Measurements from ENCODE around the gene NDUFA13.

NDUFA13 gene

GRCh38 chr19:19549804-19550464 is 33.9 kb downstream of the NDUFA13 start:
- Histone ChIP-seq H3K9ac (ENCODE audit: low read length) (no peak overlapping the region), H3K9me3 (ENCODE audit: insufficient read depth, low read length) (no peaks in the 10 kb centered on the region), H2AFZ (ENCODE audit: low read depth, low read length, severe bottlenecking) (no peak overlapping the region), H3K9me2 (replicated peaks; ENCODE audit: insufficient read depth, low read length) (no peaks in the 10 kb centered on the region), H3K27ac (ENCODE audit: low read depth, low read length) (no peak overlapping the region), H3F3A (ENCODE audit: insufficient read depth) (no peaks in the 10 kb centered on the region), H3K27me3 (ENCODE audit: low read length) (no peaks in the 10 kb centered on the region), H3K36me3 (ENCODE audit: low read length) (no peaks in the 10 kb centered on the region), H3K79me2 (ENCODE audit: insufficient read depth, low read length) (no peaks in the 10 kb centered on the region), H4K20me1 (ENCODE audit: low read depth, low read length) (no peaks in the 10 kb centered on the region), H3K4me3 (ENCODE audit: insufficient read depth, low read length, poor library complexity, severe bottlenecking) (no peak overlapping the region), H3K4me2 (ENCODE audit: low read depth, low read length, poor library complexity, severe bottlenecking) (no peak overlapping the region)
- TF ChIP-seq EZH2phosphoT487 (conservative IDR thresholded peaks at IDR 0.05; ENCODE audit: low read length), result no peak
- TF ChIP-seq CTCF (IDR thresholded peaks at IDR 0.05; ENCODE audit: insufficient read depth, low read length, poor library complexity, severe bottlenecking), result no peak

- Histone ChIP-seq H3F3A (ENCODE audit: insufficient read depth) (no peaks in the 10 kb centered on the region), H3K4me3 (ENCODE audit: insufficient read depth, low read length, poor library complexity, severe bottlenecking) (no peak overlapping the region), H3K9me2 (replicated peaks; ENCODE audit: insufficient read depth, low read length) (no peaks in the 10 kb centered on the region), H3K79me2 (ENCODE audit: insufficient read depth, low read length) (no peaks in the 10 kb centered on the region), H3K27me3 (ENCODE audit: low read length) (no peaks in the 10 kb centered on the region), H4K20me1 (ENCODE audit: low read depth, low read length) (no peaks in the 10 kb centered on the region), H3K9ac (ENCODE audit: low read length) (no peak overlapping the region), H3K27ac (ENCODE audit: low read depth, low read length) (no peak overlapping the region), H3K9me3 (ENCODE audit: insufficient read depth, low read length) (no peaks in the 10 kb centered on the region), H2AFZ (ENCODE audit: low read depth, low read length, severe bottlenecking) (no peak overlapping the region), H3K4me2 (ENCODE audit: low read depth, low read length, poor library complexity, severe bottlenecking) (no peak overlapping the region), H3K36me3 (ENCODE audit: low read length) (no peaks in the 10 kb centered on the region)
- TF ChIP-seq CTCF (IDR thresholded peaks at IDR 0.05; ENCODE audit: insufficient read depth, low read length, poor library complexity, severe bottlenecking), result no peak
- TF ChIP-seq EZH2phosphoT487 (conservative IDR thresholded peaks at IDR 0.05; ENCODE audit: low read length), result no peak
These were observed 34.5 kb downstream of the NDUFA13 start for GRCh38 chr19:19550485-19550929.

- no peaks in the 10 kb centered on the region for H3K9me3 ChIP-seq (ENCODE audit: insufficient read depth, low read length)
- no peak overlapping the region for H3K4me3 ChIP-seq (ENCODE audit: insufficient read depth, low read length, poor library complexity, severe bottlenecking)
- H4K20me1 ChIP-seq (ENCODE audit: low read depth, low read length), result no peaks in the 10 kb centered on the region
- H3K9ac ChIP-seq (ENCODE audit: low read length), result no peak overlapping the region
- no peaks in the 10 kb centered on the region for H3K36me3 ChIP-seq (ENCODE audit: low read length)
- H3K4me2 ChIP-seq (ENCODE audit: low read depth, low read length, poor library complexity, severe bottlenecking), result no peak overlapping the region
- no peaks in the 10 kb centered on the region for H3K79me2 ChIP-seq (ENCODE audit: insufficient read depth, low read length)
- no peak for TF ChIP-seq EZH2phosphoT487 (conservative IDR thresholded peaks at IDR 0.05; ENCODE audit: low read length)
- no peak for TF ChIP-seq CTCF (IDR thresholded peaks at IDR 0.05; ENCODE audit: insufficient read depth, low read length, poor library complexity, severe bottlenecking)
- no peaks in the 10 kb centered on the region for H3K9me2 ChIP-seq (replicated peaks; ENCODE audit: insufficient read depth, low read length)
- no peak overlapping the region for H2AFZ ChIP-seq (ENCODE audit: low read depth, low read length, severe bottlenecking)
- no peaks in the 10 kb centered on the region for H3F3A ChIP-seq (ENCODE audit: insufficient read depth)
- no peaks in the 10 kb centered on the region for H3K27me3 ChIP-seq (ENCODE audit: low read length)
- H3K27ac ChIP-seq (ENCODE audit: low read depth, low read length), result no peak overlapping the region
These were observed 35.2 kb downstream of the NDUFA13 start for GRCh38 chr19:19550972-19551852.
